ENCODE data around the gene SNX7. TPM values are rescaled to one million over a fixed set of nuclear protein-coding genes. Genes with fewer than 3 reads are reported as not detected.

Gene SNX7
- total RNA-seq, 1 donor from 2014 or later = 15.8 TPM

DNA sequence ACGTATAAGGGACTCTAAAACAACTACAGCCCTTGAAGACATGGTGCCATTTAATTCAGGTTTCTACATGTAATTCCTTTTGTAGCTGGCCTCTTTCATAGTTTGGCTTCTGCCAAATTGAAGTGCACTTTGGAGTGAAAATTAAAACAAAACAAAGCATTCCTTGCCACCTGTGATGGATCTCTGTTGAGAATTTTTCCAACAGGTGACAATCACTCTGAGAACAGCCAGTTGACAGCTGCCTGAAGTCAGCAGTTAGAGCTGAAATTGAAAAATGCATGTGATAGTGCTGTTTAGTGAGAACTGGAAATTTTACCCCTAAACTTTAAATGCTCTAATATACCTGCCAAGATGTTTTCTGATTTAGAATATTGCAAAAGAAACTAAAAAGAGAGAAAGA lies 134.5 kb downstream of the SNX7 start:
- no peaks in the 10 kb centered on the region for H3K27me3 ChIP-seq (ENCODE audit: low read depth)

DNA sequence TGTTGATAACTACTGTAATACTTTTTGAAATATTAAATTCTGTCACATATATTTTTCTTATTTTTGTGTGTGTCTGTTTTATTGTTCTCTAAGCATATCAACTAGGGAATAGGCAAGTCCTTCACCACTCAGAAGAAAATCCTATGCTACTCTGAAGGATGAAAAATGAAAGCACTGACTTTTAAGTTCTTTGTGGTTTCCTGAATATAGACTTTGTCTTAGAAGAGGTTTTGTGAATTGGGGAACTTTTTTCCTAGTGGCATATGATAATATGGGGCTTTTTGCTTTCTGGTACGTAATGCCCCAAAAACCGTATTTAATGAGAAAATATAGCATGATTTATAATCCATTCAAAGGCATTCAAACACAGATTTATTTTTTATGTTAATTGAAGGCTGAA lies 136.0 kb downstream of the SNX7 start:
- no peak overlapping the region for H3K4me3 ChIP-seq
- no peaks in the 10 kb centered on the region for H3K9me3 ChIP-seq (replicated peaks)
- no peak for DNase-seq
- TF ChIP-seq, protein P1, sequence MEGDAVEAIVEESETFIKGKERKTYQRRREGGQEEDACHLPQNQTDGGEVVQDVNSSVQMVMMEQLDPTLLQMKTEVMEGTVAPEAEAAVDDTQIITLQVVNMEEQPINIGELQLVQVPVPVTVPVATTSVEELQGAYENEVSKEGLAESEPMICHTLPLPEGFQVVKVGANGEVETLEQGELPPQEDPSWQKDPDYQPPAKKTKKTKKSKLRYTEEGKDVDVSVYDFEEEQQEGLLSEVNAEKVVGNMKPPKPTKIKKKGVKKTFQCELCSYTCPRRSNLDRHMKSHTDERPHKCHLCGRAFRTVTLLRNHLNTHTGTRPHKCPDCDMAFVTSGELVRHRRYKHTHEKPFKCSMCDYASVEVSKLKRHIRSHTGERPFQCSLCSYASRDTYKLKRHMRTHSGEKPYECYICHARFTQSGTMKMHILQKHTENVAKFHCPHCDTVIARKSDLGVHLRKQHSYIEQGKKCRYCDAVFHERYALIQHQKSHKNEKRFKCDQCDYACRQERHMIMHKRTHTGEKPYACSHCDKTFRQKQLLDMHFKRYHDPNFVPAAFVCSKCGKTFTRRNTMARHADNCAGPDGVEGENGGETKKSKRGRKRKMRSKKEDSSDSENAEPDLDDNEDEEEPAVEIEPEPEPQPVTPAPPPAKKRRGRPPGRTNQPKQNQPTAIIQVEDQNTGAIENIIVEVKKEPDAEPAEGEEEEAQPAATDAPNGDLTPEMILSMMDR (IDR thresholded peaks at IDR 0.05; ENCODE audit: borderline replicate concordance) = no peak
- H3K36me3 ChIP-seq = no peaks in the 10 kb centered on the region
- intact Hi-C loops (cut with micrococcal nuclease) = no loop called here
- H3K4me1 ChIP-seq = no peaks in the 10 kb centered on the region
- H3K27me3 ChIP-seq (ENCODE audit: low read depth) = no peaks in the 10 kb centered on the region
- no peak overlapping the region for H3K27ac ChIP-seq (replicated peaks)

More for the DNA sequence above, 134.5 kb downstream of the SNX7 start:
- H3K27ac ChIP-seq (replicated peaks) = no peak overlapping the region
- intact Hi-C loops (cut with micrococcal nuclease) = no loop called here
- H3K36me3 ChIP-seq = no peaks in the 10 kb centered on the region
- H3K9me3 ChIP-seq (replicated peaks) = no peaks in the 10 kb centered on the region
- H3K4me1 ChIP-seq = no peaks in the 10 kb centered on the region
- no peak overlapping the region for H3K4me3 ChIP-seq
- TF ChIP-seq, protein P1 (IDR thresholded peaks at IDR 0.05; ENCODE audit: borderline replicate concordance) = no peak
- no peak for DNase-seq
